Fibroblast of pulmonary artery (primary cell): ENCODE data around the gene TMEM178A.

Experiments
- DNase-seq: peaks from one replicate; pipeline ENCODE4 v3.0.0-alpha.2; 2010; ENCODE audit warnings: low read depth
- H3K4me3 ChIP-seq: replicated peaks from 2 replicates; pipeline ENCODE4 v1.5.1; 2011; ENCODE audit warnings: low read depth, mild to moderate bottlenecking, control low read depth, low read length, moderate library complexity
- CTCF ChIP-seq: IDR thresholded peaks from 2 replicates; pipeline ENCODE4 v1.5.1; 2011; ENCODE audit warnings: mild to moderate bottlenecking, control low read depth, low read length, inconsistent platforms; ENCODE audit errors: missing control alignments

The TMEM178A gene

GRCh38 chr2:39735648-39736047 is 69.9 kb downstream of the TMEM178A start:
- DNase-seq: no peak
- H3K4me3 ChIP-seq: no peak overlapping the region
- TF ChIP-seq CTCF: no peak

- H3K4me3 ChIP-seq: no peak overlapping the region
- DNase-seq: peak; percentile 71
- TF ChIP-seq CTCF: no peak
These were observed 70.9 kb downstream of the TMEM178A start for GRCh38 chr2:39736640-39737039.

- peak; percentile 84 for DNase-seq
- TF ChIP-seq CTCF: no peak
- peak overlapping the region; percentile 29 for H3K4me3 ChIP-seq
These were observed 71.9 kb downstream of the TMEM178A start for GRCh38 chr2:39737661-39738060.

- no peak for TF ChIP-seq CTCF
- no peak overlapping the region for H3K4me3 ChIP-seq
- DNase-seq: peak; percentile 22
These were observed 73.2 kb downstream of the TMEM178A start for GRCh38 chr2:39738936-39739335.

GRCh38 chr2:39739386-39739785 is 73.7 kb downstream of the TMEM178A start:
- no peak overlapping the region for H3K4me3 ChIP-seq
- TF ChIP-seq CTCF: no peak
- no peak for DNase-seq

- no peak overlapping the region for H3K4me3 ChIP-seq
- peak; percentile 43 for DNase-seq
- no peak for TF ChIP-seq CTCF
These were observed 76.2 kb downstream of the TMEM178A start for GRCh38 chr2:39741871-39742270.

- H3K4me3 ChIP-seq: no peak overlapping the region
- peak; percentile 26 for DNase-seq
- no peak for TF ChIP-seq CTCF
These were observed 77.6 kb downstream of the TMEM178A start for GRCh38 chr2:39743269-39743776.
